A204.1 (cell line): Measurements from ENCODE around the gene RGL2.
A peak's percentile ranks its signal among the peaks of the same experiment; 100 is the strongest.
"Not testable (repeated sequence)": the region's sequence is repeated elsewhere in the genome, so short reads cannot be mapped to it uniquely, and the experiment has no call there.

Experiments used
- FAIRE-seq: peaks from 2 replicates; lab custom pipeline; 2012; peaks lifted over from hg19 to GRCh38; lab: Jason Lieb, UNC

RGL2 gene

DNA sequence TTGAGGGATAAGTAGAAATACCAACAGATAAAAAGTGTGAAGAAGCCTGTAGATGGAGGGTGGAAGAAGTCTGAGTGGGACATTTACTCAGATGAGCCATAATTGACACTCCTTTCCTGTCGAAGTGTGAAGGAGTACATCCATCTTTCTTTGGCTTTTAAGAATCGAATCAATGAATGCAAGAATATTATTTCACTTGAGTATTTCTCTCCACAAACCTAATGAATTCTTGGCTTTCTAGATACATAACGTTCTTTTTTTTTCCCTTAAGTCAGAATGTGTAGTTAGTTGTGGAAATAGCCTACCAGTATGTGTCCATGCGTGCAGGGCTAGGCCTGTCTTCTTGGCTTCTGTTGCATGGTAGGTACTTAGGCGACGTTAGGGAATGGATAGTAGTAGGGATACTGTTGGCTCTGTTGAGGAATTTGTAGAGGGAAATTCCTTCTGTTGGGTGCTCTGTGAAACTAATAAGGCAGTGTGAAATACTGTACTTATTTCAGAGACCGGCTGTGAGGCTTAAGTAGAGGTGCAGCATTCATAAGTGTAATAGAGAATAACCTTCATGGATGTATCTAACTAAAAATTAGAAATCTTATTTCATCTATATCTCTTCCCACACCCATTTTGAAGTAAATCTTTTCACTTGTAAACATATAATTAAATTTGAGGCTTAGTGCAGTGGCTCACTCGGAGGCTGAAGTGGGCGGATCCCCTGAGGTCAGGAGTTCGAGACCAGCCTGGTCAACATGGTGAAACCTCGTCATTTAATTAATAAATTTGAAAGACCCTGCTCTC lies 25.4 kb downstream of the RGL2 start:
- no peak for FAIRE-seq

DNA sequence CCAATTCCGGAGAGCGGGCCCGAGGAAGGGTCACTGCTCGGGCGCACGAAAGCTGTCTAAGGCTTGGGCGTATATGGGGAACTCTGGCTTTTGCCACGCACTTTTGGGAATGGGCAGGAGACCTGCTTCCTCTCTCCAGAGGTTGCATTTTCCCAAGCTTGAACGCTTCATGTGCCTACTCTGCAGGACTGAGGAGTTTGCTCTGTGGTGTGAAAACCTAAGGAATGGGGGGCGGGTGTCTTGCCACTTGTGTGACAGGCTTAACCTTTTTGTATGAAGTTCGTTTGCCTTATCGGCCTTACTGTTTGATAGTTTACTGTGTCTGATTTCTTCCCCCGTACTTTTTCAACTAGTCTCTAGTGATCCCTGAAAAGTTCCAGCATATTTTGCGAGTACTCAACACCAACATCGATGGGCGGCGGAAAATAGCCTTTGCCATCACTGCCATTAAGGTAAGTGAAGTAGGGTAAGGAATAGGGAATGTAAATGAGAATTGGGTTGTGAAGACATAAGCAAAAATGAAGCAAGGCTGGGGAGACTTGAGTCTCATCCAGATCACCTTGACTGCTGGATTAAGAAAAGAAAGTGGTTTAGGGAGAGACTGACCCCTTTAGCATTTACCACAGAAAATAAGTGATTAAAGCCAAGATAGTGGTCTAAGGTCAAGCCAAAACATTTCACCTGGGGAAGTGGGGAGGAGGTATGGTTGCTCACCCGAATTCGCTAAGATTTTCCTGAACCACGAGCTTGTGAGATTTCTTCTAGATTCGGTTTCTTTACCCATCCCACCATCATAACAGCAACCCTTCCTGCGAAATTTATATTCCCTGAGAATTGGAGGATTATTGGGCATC lies 26.2 kb downstream of the RGL2 start:
- FAIRE-seq = no peak

DNA sequence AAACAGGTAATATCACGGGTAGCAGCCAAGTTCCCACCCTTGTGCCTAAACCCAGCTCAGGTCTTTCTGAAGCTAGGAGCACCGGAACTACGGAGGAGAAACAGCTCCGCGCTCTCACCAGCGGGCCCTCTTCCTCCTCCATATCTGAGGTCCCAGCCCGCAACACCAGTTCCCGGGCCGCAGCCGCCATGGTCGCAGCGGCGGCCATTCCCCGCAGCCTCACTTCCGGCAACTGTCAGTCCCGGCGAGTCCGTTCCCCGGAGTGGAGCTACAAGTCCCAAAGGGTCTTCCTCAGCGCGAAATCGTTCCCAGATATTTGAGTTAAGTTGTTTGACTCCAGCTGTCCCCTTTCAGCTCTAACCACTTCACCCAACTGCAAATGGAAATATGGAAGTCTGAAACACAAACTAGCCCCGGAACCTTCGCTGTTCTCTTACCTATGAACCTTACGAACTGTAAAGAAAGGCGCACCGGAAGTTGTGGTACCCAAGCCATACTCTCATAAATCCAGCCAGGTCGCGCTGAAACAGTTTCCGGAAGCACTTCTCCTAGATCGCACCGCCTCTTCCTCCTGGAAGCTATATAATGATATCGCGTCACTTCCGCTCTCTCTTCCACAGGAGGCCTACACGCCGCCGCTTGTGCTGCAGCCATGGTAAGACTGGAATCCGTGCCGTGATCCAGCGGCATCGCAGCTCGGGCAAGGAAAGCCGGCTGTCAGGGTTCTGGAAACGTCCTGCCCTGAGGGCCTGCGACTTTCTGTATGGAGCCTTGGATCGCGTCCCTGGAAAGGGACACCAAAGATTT lies 27.1 kb downstream of the RGL2 start, which contains the start of the genes RPS18 and VPS52:
Gene RPS18 (plus strand): TSS at position 608 of the 807 bp plus-strand sequence. CDS start 45 bp downstream, at position 653.
Gene VPS52 (minus strand): TSS at position 409 of the 807 bp plus-strand sequence. CDS start 201 bp downstream, at position 208.
- peak; percentile 92 for FAIRE-seq

DNA sequence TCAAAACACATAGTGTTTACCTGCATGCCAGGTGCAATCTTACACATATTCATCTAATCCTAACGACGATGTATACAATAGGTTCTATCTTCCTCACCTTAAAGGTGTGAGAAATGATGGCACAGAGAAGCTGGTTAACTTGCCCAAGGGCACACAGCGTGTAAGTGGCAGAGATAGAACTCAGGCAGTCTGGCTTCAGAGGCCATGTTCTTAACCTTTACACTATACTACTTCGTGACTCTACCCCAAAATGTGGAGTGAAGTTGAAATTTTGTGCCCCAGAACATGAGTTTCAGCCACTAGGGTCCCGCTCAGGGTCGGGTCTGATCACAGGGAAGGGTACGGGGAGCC lies 27.6 kb downstream of the RGL2 start:
- no peak for FAIRE-seq

DNA sequence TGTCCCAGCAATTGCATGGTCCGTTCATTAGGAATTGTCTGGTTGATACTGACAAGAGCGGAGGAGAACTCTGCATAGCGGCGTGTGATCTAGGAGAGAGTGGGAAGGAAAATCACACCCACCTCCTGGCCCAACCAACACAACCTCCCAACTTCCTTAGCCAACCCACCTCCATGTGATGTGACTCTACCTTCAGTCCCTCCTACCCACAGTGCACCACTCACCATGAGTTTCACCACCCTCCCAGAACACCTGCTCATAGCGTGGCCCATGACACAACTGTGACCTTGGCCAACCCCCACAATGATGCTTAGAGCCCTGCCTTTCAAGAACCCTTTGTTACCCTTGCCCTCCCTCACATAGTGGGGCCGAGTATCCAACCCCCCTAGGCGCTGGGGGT lies 34.7 kb downstream of the RGL2 start:
- no peak for FAIRE-seq

DNA sequence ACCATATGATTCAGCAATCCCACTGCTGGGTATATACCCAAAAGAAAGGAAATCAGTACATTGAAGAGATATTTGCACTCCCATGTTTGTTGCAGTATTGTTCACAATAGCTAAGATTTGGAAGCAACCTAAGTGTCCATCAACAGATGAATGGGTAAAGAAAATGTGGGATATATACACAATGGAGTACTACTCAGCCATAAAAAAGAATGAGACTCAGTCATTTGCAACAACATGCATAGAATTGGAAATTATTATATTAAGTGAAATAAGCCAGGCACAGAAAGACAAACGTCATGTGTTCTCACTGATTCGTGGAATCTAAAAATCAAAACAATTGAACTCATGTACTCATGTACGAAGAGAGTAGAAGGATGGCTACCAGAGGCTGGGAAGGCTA lies 36.3 kb downstream of the RGL2 start:
- not testable (repeated sequence) for FAIRE-seq

DNA sequence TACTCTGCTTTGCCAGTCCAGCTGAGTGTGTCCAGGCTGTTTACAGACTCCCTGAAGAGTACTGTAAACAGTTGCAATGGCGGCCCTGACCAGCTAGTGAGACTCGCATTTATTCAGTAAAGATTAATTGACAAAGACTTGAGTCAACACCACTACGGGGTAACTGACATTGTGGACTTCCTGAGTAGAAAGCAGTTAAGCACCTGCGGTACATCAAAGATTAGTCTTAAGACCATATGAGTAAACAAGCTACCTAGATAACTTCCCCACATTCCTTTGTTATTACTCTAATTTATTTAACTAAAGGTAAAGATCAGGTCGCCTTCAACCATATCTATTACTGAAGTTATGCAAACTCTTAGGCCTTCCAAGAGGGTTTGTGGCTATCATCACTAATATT lies 39.7 kb downstream of the RGL2 start:
- FAIRE-seq = no peak

DNA sequence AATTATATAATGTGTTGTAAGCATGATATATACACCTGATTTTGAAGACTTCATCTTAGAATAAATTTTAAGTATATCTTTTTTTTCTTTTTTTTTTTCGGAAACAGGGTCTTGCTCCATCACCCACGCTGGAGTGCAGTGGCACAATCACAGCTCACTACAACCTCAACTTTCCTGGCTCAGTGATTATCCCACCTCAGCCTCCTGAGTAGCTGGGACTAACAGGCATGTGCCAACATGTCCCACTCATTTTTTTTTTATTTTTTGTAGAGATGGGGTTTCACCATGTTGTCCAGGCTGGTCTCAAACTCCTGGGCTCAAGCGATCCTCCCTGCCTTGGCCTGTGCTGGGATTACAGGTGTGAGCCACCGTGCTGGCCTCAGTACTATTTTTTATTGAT lies 44.2 kb downstream of the RGL2 start:
- no peak for FAIRE-seq

DNA sequence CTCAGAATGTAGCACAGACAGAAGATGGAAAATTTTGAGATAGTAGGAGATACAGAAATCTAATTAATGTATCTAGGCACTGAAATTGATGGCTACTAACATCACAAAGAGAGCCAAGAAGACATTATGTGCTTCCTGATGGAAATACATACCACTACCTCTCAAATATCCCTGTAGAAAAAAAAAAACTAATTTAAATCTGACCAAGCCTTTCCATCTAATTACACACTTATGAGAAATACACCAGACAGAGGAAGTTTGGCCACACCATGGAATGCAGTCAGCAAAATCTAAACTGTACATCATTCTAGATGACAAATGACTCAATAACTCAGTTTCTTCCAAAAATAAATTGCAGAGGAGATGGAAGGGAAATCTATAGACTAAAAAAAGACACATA lies 46.0 kb downstream of the RGL2 start:
- no peak for FAIRE-seq

DNA sequence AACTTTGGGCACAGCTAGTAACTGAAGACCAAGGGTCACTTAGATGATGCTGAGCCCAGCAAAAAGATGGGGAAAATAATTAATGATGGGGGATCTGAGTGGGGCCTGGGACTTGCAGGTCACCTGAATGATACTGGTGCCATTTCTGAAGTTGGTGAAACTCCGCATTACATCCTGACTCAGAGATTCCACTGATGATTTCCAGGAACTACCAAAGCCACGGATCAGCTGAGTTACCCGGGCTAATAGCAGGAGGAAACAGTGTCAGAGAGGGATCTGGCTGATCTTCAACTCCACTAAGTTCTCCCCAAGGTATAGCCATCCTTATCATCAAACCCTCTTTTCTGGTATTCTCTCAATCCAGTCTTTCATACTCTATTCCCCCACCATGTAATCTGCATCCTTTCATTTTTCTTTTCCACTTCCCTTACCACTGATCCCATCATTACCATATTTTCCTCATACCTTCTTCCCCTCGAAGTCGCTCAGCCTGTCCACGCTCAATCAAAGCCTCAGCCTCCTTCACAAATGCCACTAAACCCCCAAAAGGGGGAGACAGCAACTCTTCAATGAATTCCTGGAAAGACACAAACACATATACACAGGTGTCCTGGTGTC lies 47.2 kb downstream of the RGL2 start:
- no peak for FAIRE-seq

DNA sequence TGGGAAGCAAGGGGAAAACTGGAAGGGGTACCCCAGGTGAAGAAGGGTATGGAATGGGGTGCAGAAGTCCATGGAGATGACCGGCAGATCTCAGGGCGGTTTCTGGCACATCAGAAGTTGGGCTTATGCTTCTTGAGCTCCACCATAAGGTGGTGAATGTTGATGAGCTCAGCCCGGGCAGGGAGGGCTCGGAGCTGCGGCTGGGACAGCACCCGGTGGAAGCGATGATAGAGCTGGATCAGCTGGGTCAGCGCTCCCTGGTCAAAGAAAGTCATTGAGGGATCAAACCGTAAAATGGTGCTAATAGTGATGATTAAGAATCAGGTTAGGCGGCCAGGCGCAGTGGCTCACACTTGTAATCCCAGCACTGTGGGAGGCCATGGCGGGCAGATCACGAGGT lies 48.0 kb downstream of the RGL2 start:
- FAIRE-seq = no peak

DNA sequence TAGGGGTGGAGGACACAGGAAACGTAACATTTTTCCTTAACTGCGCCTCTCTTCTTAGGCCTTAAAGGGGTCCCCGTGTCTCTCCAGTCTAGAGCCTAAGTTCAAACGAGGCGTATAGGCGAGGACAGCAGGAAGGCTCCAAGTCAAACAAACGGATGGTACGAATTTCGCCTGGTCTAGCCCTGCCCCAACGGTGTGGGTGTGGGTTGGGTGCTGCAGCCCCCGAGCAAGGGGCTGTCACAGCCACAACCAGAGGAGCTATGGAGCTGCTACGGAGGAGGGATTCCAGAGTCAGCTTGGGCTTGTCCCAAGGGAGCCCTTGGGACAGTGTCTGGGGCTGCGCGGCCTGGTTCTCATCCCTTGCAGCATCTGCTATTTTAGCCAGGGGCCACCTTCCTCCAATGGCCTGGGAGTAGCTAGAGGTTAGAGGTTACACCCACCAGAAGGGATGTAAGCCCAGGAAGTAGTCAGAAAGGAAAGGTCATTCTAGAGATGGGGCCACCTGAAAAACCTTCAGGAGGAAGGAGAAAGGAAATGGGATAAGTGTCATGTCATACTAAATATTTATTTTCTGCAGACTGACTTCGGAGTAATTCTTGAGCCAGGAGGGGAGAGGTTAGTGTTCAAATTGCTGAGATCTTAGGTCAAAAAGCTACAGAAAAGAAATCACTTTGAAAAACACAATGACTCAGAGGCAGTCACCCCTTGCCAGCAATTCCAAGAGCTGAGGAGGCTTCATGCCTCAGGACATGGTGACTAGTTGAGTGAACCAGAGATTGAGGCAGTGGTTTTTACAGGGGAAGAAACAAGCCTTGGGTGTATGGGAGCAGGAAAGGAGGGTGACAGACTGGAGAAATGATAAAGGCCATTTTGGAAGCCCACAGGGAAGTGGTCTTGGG lies 48.8 kb downstream of the RGL2 start:
- FAIRE-seq = no peak

DNA sequence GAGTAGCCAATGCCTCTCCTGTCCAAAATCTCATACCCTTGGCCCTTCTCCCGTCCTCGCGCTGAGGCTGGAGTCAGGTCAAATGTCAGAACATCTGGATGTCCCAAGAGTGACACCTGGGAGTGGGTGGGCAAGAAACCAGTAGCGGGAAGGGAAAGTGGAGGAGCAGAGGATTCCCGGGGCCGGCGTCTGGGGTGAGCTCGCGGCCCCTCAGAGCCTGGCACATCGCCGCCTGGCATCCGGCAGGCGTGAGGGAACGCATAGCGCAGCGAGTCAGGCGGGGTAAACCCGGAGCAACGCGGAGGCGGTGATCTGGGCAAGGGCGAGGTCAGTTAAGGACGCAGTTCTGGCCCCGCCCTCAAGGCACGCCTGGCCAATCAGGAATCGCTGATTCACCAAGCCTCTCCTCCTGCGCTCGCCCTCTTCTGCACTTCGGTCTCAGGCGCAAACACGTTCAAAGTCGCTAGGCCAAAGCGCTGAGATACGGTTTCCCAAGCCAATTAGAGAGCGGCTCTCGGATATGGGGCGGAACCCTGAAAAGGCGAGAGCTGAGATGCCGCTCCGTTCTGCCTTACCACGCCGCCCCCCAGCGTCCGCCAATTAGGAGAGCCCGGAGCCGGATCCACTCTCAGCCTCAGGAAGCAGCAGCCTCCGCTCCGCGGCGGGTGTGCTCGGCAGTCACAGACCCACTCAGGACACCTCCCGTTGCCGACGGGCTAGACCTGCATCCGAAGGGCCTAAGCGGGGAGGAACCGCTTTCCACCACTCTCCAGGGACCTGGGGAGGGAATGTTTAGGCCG lies 49.6 kb downstream of the RGL2 start:
- FAIRE-seq = peak; percentile 97

DNA sequence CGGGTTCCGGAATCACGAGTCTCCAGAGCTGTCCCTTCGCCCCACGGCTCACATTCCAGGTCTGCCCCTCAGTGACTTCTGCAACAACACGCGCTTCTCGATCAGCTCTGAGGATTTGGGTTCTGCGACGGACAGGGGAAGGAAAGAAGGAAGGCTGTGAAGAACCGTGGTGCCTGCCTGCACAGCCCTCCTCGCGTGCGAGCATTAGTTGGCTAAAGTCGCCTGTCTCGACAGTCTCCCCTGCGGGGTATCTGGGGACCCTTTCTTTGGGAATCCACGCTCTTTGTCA lies 50.2 kb downstream of the RGL2 start:
- FAIRE-seq = no peak

DNA sequence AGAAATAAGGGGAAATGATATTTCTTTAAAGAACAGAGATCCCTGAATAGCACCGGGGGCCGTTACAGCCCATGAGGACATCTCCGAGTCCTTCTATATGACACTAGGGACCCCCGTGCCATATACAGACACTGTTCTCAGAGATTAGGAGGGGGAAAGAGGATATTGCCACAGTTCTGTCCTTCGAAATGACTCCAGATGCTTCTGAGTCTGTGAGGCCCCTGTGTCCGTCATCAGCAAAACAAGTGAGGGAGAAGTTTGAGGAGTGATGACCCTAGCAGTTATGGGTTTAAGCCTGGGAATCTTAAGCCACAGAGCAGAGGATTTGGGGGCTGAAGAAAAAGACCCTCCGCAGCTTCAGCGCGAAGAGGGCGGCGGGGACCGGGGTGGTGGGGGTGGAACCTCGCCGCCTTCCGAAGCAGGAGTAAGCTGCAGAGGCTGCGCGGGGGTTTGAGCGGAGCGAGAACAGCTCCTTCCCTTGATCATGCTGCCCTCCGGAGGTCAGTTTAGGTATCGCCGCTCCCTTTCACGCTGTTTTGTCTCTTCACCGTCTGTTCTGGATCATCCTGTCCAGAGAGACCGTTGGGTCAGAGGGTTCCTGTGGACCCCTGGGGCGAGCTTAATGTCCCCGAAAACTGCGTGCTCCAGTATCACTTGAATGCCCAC lies 50.6 kb downstream of the RGL2 start:
- no peak for FAIRE-seq

DNA sequence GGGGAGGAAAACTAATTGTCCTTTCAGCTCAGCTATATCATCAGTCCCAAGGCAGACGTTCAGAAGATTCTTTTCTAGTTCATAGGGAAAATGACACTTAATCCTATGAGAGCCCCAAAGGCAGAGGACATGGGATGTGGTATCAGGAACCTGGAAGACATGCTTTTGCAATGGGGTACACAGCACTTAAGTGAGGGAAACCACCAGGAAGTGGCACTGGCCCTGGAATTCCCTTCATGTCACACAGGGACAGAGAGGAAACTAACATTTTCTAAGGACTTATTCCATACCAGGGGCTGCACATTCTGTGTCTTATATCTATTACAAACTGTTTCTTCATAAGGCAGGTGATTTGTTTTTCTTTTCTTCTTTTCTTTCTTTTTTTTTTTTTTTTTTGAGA lies 55.3 kb downstream of the RGL2 start:
- FAIRE-seq = no peak

DNA sequence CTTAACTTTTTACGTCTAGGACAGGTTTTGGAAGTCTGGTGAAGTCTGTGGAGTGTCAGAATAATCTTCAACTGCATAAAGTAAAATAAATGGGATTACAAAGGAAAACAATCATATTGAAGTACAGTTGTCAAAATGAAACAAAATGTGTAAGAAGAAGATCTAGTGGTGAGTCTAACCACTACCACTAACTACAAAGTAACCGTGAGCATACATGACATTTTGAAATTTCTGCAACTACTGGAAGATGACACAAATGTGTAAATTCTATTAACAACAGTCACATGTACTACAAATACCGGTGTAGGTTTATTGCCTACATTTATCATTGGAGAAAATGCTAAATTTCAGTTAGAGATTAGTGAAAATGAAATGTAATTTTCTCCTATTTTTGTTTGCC lies 56.8 kb downstream of the RGL2 start:
- no peak for FAIRE-seq
